HG03103 (cell line): ENCODE results near the gene PIGU.
A peak's percentile ranks its signal among the peaks of the same experiment; 100 is the strongest.
"Not testable (repeated sequence)": the region's sequence is repeated elsewhere in the genome, so short reads cannot be mapped to it uniquely, and the experiment has no call there.

Experiments
- ATAC-seq: cut with Tn5 transposase; IDR thresholded peaks from one replicate; pipeline ENCODE4 v1.9.1; 2021; ENCODE audit warnings: low read depth; ENCODE audit not compliant: unreplicated experiment

PIGU gene, protein sequence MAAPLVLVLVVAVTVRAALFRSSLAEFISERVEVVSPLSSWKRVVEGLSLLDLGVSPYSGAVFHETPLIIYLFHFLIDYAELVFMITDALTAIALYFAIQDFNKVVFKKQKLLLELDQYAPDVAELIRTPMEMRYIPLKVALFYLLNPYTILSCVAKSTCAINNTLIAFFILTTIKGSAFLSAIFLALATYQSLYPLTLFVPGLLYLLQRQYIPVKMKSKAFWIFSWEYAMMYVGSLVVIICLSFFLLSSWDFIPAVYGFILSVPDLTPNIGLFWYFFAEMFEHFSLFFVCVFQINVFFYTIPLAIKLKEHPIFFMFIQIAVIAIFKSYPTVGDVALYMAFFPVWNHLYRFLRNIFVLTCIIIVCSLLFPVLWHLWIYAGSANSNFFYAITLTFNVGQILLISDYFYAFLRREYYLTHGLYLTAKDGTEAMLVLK

DNA sequence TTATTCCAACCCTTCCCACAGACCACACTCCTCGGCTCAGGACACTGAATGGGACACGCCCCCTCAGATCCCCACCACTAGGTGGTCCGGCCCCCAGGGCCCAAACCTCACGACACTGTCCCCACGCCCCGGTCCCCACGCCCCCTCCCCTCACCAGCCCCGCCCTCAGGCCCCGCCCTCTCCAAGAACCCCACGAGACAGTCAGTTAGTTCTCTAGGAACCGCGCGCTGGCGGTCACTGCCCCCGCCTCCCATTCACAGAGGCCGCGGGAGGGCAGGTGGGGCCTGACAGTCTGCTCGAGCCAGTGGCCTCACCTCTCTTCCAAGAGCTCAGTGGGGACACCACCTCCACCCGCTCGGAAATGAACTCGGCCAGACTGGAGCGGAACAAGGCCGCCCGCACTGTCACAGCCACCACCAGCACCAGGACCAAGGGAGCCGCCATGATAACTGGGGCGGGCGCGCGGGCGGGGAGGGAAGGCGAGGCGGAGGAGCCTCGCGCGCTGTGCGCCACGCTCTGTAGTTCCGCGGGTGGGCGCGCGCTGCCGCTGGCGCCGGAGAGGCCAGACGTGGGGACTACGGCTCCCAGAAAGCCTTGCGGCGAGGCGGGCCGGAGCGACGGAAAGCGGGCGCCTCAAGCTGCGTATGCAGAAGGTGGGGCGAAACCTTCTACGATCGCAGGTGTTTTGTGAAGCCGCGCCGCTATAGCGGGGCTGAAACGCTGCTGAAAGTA, at the start of gene PIGU:
TSS of gene PIGU (minus strand) at position 451 of the 732 bp plus-strand sequence. CDS start at position 444, 7 bp downstream.
- ATAC-seq, result peak; percentile 88

GRCh38 chr20:34724172-34724571, 47.3 kb upstream of the PIGU start:
- no peak for ATAC-seq

- not testable (repeated sequence) for ATAC-seq
Measured at GRCh38 chr20:34722560-34722959, 45.7 kb upstream of the PIGU start.

DNA sequence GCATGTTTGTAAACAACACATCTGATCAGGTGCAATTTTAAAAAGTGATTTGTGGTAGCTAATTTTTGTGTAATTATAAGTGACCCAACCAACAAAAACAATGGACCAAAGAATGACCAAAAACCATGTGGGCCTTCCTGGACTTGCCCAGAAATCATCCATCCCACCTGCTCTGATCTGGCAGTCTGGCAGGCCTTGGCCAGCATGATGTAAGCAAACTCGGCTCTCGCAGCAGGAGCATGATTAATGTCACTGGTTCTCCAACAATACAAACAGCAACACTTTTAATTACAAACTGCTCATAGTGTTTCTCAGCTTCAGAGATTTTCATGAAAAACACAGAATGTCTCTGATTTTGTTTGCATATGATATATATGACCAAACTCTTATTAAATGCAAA, 43.4 kb upstream of the PIGU start:
- no peak for ATAC-seq

DNA sequence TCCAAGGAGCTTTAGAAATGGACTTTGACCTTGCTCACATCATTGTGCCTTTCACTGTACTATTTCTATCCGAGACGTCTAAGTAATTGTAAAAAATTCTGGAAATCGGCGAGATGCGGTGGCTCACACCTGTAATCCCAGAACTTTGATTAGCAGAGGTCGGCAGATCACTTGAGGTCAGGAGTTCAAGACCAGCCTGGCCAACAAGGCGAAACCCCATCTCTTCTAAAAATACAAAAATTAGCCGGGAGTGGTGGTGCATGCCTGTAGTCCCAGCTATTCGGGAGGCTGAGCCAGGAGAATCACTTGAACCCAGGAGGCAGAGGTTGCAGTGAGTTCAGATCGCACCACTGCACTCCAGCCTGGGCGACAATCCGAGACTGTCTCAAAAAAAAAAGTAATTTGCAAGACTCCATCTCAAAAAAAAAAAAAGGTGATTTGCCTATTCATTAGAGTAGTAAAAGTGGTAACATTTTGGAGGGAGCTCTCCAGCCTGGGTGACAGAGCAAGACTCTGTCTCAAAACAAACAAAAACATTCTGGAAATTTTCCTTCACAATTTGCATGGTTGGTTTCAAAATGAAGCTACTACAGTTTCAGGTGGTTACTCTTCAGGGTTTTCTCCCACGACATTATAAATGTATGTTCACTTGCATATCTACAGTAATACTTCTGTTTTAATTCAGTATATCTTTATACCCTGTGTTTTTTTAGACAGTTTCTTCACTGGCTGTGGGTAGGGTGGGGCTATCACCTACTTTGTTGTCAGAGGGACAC, 42.5 kb upstream of the PIGU start:
- ATAC-seq, result peak; percentile 81

DNA sequence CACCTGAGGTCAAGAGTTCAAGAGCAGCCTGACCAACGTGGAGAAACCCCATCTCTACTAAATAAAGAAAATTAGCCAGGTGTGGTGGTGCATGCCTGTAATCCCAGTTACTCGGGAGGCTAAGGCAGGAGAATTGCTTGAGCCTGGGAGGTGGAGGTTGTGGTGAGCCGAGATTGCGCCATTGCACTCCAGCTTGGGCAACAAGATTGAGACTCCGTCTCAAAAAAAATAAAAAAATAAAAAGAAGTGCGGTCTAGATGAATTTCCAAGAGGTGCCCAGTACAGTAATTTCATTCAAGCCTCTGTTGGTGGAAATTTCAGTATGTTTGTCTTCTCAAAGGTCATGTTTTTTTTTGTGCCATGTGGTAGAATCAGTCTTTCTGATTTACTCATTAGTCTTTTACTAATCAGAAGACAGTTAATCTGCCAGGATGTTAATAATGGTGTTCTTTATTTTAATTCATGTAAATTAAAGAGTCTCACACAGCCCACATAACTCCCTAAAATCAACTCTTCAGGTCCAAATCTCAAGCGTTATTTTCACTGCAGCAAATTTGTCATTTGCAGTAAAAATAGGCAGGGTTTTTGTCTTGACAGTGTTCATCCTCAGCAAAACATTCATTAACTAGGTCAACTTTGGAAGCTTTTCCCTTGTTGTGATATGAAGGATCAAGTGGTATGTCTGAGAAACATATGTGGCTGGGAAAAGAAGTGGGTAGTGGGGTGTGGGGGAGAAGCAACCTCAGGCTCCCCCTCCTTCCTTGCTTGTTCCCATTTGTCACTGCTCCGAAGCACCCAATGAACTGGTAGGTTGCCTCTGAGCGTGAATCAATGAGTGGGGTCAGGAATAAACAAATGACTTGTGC, 40.6 kb upstream of the PIGU start:
- no peak for ATAC-seq

GRCh38 chr20:34716921-34717229, 40.0 kb upstream of the PIGU start:
- no peak for ATAC-seq

- no peak for ATAC-seq
Measured at GRCh38 chr20:34715384-34715783, 38.5 kb upstream of the PIGU start.

DNA sequence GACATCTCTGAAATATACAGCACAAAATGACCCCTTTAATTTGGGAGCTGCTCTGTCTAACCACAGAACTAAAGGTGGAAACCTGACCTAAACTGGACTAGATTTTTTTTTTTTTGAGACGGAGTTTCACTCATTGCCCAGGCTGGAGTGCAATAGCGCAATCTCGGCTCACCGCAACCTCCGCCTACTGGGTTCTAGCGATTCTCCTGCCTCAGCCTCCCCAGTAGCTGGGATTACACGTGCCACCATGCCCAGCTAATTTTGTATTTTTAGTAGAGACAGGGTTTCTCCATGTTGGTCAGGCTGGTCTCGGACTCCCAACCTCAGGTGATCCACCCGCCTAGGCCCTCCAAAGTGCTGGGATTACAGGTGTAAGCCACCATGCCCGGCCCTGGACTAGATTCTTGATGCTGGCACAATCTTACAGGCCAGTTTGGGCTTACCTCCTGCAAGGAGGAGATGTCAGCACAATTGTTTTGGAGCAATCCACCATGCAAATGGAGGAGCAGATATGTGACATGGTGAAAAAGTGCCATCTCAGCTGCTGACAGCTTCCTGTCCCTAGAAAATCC, 37.1 kb upstream of the PIGU start:
- not testable (repeated sequence) for ATAC-seq

GRCh38 chr20:34713194-34713943, 36.5 kb upstream of the PIGU start:
- no peak for ATAC-seq

- ATAC-seq, result no peak
Measured at GRCh38 chr20:34712525-34713192, 35.8 kb upstream of the PIGU start.

GRCh38 chr20:34711813-34712430, 35.0 kb upstream of the PIGU start:
- ATAC-seq, result no peak

DNA sequence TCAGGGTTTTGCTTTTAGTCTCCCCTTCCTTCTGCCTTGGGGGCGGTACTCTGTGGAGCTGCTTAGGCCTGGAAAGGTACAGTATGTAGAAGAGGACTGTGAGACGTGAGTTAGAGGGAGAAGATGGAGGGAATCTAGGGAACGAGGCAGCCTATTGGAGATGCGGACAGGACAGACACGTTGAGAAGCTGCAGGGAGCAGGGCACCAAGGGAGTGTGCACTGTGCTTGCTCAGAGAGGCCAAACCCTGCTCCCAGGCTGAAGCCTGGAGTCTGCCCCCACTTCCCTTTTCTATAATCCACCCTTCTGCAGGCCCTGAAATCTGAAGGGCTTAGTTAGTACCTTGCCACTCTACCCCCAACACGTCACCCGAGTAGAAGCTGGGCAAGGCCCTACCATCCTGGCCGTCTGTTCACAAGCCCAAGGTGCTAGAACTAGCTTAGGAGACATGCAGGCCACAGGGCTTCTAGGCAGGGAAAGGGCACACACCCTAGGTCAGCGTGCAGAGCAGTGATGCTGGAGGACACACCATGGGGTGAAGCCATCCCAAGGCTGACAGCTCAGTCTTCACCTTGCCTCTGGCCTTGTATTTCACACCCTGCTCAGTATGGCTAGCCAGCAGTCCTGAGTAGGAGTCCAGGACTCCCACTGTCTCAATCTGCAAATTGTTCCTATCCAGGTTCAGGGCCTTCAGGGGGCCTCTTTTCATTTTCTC, 34.1 kb upstream of the PIGU start:
- no peak for ATAC-seq

DNA sequence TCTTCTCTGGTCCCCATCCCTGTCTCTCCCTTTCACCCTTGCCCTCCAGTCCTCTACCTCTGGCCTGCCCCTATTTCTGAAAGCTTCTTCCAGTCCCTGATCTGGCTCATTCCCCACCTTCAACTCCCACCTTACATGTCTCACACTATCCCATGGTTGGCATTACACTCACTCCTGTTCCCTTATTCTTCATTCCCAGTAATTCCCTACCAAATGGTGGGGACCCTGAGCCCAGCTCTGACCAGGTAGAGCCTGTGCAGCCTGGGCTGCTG, 33.6 kb upstream of the PIGU start:
- no peak for ATAC-seq

DNA sequence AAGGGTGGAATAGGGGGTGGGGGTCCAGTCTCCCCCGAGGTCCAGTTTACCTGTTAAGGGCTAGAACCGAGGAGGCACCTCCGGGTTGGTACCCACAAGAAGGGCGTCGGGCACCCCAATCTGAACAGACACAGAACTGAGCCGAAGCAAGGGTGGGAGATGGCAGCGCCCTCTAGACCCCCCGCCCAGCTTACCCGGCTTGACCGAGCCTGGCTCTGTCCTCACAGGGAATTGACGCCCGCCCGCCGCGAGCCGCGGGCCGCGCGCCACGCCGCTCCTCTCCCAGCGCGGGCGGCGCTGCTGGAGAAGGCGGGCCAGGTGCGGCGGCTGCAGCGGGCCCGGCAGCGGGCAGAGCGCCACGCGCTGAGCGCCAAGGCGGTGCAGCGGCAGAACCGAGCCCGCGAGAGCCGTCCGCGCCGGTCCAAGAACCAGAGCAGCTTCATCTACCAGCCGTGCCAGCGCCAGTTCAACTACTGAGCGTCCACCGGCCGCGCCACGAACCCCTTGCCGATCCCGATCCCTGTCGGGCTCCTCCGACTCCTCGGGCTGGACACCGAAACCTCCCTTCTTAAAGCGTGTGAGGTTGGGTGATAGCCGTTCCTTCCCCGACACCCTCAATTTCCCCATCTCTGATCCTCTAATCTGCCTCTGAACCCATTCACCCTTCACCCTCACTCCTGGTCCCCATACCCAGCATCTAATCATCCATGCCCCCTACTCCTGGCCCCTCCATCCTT, 33.1 kb upstream of the PIGU start:
- ATAC-seq, result no peak

- ATAC-seq, result no peak
Measured at GRCh38 chr20:34709044-34709830, 32.3 kb upstream of the PIGU start.
